GM18498 (cell line): Measurements from ENCODE around the gene TMED7.

Source experiments
- ATAC-seq: cut with Tn5 transposase; IDR thresholded peaks from one replicate; pipeline ENCODE4 v1.9.1; 2021; ENCODE audit warnings: mild to moderate bottlenecking, moderate library complexity; ENCODE audit not compliant: unreplicated experiment

Gene TMED7

DNA sequence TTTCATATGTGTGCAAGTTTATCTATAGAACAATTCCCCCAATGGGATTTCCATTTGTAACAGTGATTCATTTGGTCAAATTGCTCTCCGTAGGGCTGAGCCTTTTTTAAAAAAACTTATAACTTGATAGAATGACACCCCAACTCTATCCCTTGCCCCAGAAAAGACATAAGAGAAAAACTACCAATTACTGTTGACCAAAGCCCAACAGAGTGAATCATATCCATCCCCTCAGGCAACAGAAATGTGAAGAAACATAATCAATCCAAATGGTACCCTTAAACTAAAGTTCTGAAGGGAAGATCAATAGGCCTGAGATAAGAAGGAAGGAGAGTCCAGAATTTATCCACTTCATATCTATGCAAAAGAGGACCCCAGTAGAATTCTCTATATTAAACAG lies 41.3 kb downstream of the TMED7 start:
- ATAC-seq: no peak

DNA sequence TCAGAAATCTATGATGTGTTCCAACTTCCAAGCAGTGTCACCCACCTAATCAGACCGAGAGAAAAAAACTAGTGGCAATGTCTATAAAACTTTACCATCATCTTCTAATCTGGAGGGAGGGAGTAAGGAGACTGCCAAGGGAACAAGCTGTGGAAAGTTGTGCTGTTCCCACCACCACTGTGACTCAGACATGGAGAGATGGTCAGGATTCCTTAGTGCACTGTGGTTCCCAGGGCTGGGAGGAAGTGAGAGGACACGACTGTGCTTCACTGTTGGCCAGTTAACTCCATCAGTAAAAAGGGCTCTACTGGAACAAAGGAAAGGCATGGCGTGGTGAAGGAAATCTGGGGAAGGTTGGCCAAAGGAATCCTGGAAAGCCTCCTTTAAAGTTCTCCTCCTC lies 42.4 kb downstream of the TMED7 start:
- ATAC-seq: no peak

DNA sequence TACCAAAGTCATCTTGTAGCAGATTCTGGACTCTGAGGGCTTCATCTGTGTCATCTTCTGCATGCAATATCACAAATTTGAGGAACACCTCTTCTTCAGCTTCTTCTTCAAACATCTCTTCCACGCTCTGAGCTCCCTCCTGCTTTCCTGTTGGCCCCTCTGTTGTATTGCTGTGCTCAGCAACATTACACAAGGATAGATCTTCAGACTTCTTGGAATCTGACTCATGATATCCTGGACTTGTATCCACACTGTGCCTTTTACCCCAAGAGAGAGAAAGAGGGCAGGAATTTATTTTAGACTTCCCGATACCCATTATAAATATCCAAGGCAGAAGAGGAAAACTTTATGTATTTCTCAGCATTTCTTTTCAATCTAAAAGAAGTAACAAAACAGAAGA lies 44.9 kb downstream of the TMED7 start:
- no peak for ATAC-seq

DNA sequence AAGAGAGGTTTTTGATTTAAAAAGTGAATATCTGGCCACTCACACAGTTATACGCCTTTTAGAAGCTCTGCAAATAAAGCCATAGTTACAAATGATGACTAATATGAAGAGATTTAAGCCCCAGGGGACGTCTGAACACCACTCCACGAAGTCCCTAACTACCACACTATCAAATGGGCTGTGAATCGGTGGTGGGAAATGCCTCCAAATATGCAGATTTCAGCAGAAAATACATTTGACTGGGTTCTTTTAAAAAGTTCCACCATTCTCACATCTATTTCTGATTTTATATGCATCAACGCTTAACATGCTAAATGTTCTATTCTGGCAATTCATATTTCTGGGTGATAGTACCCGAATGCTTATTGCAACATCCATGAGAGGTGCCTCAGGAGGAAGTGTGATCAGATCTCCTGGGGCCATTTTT lies 46.1 kb downstream of the TMED7 start:
- ATAC-seq: peak; percentile 61

DNA sequence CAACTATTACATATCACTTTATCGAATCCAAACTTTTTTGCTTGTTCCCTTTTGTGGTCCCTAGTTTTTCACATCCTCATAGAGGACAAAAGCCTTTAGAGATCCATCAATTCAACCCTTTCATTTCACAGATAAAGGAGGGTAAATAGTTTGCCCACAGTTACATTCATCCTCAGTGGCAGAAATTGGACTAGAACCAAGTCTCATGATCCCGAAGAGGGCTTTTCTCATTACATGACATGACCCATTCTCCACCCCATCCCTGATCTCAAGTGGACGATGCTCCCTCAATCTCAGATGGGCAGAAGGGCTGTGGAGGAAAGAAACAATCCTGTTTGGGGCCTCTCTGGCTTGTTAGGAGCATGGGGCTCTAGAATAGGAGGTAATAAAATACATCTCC lies 46.6 kb downstream of the TMED7 start:
- ATAC-seq: no peak

DNA sequence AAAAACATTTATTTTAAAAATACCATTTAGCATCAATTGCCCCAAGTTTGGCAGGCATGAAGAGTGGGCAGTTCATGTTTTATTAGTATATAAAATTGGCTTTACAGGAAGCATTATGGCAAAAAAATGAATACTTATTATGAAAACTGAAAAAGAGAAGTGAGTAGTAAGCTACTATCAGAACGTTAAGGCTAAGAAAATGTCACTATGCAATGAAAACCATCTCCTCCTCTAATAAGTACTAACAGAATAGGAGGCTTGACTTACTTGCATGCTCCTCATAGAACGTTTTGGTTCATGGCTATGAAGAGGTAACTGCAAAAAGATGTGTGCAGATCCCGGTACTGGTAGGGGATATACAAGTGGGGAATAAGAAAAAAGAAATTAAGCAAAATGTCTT lies 47.2 kb downstream of the TMED7 start:
- ATAC-seq: peak; percentile 73

DNA sequence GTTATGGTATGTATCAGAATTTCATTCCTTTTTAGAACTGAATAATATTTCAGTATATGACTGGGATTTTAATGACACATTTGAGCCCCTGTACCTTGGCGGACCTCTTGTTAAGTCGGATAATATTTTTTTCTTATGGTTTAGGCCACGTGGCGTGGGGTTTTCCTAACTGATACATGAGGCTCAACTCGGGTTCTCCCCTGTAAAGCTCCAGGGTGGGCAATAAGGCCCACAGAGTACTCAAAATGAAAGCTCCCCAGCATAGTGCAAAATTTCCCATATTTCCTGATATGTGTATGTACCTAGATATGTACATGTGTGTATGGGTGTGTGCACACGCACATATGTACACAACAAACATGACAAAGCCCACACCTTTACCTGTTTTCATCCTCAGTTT lies 48.1 kb downstream of the TMED7 start:
- no peak for ATAC-seq

DNA sequence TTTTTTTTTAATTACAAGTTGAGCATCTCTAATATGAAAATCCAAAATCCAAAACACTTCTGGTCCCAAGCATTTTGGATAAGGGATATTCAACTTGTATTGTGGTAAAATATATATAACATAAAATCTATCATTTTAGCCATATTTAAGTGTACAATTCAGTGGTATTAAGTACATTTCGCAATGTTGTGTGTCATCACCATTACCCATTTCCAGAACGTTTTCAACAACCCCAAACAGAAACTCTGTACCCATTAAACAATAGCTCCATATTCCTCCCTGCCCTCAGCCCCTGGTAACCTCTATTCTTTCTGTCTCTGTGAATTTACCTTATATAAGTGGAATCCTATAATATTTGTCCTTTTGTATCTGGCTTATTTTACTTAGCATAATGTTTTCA lies 48.5 kb downstream of the TMED7 start:
- ATAC-seq: no peak

DNA sequence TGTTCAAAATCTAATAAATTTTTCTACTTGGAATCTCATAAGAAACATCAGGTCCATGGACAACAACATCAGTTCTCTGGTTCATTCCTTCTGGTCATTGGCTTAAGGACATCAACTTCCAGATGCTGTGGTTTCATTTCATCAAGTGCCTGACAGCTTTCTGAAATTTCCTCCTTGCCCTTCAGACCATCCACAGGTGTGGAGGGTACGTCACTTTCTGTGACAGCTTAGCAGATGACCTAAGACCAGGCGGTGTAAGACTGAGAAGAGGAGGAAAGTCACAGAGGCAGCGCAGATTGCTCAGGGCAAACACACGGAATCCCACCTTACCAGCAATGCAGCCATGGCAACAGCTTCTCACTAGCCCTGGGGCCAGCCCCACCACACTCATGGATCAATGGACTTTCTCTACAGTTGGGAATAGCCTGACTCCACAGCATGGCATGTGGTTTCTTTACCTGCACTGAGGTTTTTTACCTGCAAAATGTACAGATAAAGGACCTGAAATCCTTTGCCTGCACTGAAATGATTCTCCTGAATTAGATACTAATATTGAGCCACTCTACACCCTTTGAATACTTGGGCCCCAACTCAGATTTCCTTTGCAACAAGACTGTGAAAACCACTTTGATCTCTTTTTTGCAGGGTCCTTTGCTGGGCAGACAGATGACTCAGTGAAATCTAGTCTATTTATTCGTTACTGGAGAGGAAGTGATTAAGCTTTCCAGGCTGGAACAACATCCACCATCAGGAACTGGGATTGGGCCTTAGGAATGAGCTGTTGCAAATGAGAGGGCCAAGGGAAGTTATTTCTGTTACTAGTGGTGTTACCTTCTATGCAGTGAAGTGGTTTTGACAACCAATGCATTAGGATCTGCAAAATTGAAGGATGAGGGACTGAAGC lies 50.4 kb downstream of the TMED7 start:
- ATAC-seq: no peak

DNA sequence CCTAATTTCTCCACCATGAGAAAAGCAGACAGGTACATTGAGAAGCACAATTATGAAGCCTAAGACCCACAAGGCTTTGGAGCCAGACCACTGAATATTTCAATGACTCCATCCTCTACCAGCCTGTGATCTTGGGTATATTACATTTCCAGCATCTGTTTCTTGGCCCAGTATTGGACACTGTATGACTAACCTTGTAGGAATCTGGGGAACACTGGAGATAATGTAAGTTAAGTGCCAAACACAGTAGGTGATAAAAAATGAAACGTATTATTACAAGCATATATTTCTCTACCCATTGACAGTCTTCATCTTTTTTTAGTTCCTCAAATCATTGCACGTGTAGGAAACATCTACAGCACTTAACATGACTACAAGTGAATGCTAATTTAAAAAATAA lies 52.7 kb downstream of the TMED7 start:
- no peak for ATAC-seq

DNA sequence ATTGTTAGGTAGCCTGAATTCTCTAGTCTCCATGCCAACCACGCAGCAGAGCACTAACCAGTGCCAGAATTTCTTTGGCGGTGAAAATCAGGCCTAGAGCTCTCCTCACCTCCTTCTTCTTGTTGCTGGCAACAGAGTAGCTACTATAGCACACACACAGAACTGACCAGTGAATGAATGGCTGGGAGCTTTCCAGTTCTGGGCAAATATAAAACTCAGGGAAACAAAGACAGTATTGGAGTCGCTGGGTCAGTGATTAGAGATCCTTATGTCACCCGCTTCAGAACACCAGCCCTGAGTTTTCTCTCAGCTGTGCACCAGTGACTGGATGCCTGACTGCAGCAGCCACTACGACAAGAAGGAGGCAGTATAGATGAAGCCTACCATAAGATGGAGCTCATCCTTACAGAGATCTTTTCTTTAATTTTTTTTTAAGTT lies 54.4 kb downstream of the TMED7 start:
- ATAC-seq: no peak

DNA sequence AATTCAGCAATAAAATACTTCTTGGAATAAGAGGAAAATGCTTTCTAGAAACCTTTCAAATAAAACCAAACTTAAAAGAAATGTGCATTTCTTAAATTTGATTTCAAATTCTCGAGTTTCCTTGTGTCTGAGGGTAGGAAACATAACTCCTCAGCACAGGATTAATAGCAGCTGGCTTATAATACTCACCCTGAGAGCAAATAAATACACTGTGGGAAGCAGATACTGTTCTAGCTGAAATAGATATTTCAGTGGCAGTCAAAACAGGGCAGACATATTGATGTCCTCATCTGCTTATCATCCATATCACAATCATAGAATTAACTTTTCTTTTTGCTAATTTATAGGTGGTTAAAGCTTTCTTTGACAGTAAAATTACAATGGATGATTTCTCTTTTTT lies 57.2 kb downstream of the TMED7 start:
- ATAC-seq: no peak

DNA sequence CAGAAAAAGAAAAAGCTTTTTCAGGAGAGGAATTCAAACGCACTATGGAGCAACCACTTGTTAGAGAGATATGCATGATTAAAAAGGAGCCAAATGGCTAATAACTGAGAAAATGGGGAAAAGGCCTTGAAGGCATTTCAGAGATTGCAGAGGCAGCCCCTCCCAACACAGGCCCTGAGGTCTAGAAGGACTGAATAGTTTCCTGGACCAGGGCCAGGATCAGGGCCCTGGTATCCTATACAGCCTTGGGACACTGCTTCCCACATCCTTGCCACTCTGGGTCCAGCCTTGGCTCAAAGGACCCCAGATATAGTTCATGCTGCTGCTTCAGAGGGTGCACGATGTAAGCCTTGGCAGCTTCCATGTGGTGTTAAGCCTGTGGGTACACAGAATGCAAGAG lies 60.6 kb downstream of the TMED7 start:
- no peak for ATAC-seq
